HG03060 (cell line): ENCODE data around the gene KNTC1.
"Not testable (repeated sequence)": the region's sequence is repeated elsewhere in the genome, so short reads cannot be mapped to it uniquely, and the experiment has no call there.

Experiments
- ATAC-seq: cut with Tn5 transposase; IDR thresholded peaks from one replicate; pipeline ENCODE4 v1.9.1; 2021; ENCODE audit warnings: low read depth, moderate number of reproducible peaks; ENCODE audit not compliant: unreplicated experiment

The KNTC1 gene

DNA sequence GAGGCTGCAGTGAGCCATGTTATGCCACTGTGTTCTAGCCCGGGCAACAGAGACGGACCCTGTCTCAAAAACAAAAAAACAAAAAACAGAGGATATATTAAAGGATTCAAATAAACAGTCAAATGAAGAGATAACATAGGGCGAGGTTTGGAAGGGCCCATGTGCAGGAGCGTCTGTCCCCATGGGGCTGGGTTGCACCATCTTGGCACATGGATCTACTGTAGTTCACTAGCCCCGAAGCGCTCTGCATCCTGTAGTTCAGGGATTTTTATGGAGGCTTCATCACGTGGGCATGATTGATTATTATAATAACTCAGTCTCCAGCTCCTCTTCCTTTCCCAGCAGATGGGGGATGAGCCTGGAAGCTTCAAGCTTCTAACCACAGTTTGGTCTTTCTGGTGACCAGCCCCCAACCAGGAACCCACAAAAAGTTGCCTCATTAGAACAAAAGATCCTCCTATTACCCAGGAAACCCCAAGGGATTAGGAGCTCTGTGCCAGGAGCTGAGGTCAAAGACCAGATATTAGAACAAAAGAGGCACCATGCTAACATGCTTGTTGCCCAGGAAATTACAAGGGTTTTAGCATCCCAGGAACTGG lies 116.3 kb downstream of the KNTC1 start:
- no peak for ATAC-seq

DNA sequence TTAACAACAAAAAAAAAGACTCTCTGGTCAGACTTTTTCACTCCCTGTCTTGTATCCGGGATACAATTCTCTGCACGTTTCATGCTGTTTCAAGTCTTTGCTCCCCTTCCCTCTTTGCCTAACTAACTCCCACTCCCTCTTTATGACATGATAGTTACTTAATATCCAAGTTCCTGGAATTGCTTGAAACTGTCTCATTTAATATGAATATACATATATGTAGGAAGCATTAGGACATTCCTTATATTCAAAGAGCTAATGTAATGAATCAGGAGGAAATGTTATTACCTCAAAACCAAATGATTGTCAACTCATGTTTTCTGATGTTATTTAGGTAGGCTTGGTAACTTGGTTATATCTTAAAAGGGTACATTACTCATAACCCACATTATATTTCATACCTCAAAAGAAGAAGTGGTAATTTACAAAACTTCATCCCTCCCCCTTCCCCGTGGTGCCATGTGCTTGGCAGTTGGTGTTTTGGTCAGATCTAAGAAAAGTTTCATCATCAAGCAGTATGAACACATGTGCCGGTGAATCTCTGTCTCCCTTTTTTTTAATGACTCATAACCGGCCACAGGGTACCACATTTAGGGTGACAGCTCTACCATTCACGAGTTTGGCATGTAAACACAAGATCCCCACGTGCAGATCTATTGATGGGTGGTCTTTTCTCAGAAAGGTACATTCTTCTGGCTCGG lies 119.6 kb downstream of the KNTC1 start:
- peak; percentile 81 for ATAC-seq

DNA sequence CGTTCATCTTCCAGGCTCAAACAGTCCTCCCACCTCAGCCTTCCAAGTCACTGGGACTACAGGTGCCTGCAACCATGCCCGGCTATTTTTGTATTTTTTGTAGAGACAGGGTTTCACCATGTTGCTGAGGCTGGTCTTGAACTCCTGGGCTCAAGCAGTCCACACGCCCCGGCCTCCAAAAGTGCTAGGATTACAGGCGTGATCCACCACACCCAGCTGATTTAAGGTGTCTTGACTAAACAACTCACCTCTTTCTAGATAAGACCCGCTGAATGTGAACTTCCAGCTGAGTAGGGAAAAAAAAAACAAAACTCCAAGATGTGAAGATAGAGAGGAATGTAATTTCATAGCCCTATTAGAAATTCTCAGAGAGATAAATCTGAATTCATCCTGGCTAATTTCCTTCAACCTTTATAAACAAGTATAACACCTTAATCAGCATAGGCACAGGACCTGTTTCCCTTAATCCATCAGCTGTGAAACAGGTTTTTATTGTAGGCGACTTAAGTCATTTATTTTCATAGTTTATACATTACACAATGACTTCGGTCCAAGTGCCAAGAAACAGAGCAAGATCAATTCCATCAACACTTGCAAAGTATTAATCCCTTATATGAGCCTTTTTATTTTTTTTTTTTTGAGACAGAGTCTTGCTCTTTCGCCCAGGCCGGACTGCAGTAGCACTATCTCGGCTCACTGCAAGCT lies 124.6 kb downstream of the KNTC1 start:
- ATAC-seq, result no peak

DNA sequence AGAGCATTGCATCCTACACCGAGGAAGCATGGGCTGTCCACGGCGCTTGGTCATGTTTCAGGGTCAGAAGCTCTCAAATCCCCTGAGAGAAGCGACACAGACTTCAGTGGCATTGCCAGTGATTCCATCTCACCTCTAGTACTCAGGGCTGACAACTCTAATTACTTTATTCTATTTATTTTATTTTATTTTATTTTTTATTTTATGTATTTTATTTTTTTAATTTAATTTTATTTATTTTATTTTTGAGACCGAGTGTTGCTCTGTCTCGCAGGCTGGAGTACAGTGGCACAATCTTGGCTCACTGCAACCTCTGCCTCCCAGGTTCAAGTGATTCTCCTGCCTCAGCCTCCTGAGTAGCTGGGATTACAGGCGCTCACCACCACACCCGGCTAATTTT lies 126.2 kb downstream of the KNTC1 start:
- ATAC-seq, result not testable (repeated sequence)

DNA sequence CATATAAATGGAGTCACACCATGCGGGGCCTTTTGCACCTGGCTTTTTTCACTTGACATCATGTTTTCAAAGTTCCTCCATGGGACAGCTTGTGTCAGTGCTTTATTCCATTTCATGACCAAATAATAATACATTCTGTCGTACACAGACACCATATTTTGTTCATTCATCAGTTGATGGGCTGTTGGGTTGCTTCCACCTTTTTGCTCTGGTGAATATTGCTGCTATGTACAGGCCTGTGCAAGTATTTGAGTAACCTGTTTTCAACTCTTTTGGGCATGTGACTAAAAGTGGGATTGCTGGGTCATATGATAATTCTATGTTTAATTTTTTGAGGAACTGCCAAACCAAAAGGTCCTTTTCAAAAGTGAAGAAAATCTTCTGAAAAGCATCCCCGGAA lies 129.2 kb downstream of the KNTC1 start:
- ATAC-seq, result no peak

DNA sequence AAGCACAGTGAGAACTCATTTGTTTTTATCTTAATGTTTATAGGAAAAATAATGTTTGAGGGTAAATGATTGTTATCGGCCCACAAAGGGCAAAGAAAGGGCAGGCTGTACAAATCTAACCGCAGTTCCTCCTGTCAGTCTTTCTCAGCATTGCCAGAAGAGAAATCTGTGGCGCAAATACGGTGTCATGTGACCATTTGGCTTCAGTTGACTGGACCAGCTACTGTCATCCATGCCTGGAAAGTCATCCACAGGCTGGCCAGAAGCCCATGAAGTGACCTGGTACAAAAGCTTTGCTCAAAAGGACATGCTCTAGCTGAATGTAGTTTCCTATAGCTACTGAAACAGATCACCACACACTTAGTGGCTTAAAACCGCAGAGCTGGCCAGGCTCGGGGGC lies 132.5 kb downstream of the KNTC1 start:
- ATAC-seq, result no peak

DNA sequence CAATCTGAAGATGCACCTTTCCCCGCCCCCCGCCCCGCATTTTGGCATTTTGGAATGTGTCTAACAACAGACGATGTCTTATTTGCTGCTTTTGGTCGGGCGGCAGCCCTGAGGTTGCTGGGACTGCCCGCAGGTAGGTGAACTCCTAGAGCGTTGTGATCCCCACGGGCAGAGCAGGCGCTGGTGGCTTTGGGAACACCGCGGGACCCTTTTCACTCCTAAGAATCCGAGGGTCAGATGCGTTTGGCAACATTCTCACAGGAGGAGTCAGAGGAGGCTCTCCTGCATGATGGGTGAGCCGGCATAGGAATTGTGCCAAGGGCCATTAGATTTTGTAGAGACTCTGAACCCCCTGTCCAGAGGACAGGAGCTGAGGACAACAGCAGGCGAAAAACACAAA lies 134.2 kb downstream of the KNTC1 start:
- ATAC-seq, result no peak

DNA sequence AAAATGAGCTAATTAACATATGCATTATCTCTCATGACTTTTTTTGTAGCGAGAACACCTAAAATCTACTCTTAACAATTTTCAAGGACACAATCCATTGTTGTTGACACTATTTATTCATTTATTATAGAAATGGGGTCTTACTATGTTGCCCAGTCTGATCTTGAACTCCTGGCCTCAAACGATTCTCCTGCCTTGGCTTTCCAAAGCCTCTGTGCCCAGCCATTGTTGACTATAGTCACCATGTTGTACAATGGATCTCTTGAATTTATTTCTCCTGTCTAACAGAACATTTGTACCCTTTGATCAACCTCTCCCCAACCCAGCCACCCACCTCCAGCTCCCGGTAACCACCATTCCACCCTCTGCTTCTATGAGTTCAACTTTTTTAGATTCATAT lies 134.9 kb downstream of the KNTC1 start:
- ATAC-seq, result no peak

DNA sequence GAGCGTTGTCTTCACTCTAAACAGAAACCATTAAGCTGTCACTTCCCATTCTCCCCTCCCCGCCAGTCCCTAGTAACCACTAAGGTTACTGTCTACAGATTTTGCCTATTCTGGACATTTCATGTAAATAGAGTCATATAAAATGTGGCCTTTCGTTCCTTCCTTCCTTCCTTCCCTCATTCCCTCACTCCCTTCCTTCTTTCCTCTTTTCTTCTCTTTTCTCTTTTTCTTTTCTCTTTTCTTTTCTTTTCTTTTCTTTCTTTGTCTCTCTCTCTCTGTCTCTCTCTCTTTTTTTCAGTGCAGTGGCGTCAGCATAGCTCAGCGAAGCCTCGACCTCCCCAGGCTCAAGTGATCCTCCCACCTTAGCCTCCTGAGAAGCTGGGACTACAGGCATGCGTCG lies 138.3 kb downstream of the KNTC1 start:
- no peak for ATAC-seq

DNA sequence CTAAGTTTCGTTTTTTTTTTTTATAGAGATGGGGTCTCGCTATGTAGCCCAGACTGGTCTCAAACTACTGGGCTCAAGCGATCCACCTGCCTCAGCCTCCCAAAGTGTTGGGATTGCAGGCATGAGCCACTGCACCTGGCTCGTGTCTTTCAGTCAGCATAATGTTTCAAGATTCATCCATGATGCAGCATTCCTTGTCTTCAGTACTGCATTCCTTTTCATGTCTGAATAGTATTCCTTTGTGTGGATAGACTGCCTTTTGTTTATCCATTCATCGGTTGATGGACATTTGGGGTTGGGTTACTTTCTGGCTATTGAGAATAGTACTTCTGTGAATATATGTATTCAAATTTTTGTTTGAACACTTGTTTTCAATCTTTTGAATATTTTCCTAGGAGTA lies 138.7 kb downstream of the KNTC1 start:
- ATAC-seq, result no peak

DNA sequence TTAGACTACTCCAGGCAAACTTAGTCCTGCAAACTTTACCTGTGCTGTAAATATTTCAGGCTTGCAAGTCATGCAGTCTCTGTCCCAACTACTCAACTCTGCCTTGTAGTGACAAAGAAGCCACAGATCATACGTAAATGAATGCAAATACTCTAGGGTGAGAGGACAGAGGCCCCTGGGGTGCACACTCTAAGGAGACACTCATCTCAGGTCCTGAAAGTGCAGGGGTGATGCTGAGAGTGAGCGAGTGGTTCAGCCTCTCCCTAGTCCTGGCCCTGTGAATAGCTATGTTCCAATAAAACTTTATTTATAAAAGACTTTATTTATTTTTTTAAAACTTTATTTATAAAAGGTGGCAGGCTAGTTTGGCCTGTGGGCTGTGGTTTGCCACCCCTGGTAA lies 141.2 kb downstream of the KNTC1 start:
- ATAC-seq, result no peak

DNA sequence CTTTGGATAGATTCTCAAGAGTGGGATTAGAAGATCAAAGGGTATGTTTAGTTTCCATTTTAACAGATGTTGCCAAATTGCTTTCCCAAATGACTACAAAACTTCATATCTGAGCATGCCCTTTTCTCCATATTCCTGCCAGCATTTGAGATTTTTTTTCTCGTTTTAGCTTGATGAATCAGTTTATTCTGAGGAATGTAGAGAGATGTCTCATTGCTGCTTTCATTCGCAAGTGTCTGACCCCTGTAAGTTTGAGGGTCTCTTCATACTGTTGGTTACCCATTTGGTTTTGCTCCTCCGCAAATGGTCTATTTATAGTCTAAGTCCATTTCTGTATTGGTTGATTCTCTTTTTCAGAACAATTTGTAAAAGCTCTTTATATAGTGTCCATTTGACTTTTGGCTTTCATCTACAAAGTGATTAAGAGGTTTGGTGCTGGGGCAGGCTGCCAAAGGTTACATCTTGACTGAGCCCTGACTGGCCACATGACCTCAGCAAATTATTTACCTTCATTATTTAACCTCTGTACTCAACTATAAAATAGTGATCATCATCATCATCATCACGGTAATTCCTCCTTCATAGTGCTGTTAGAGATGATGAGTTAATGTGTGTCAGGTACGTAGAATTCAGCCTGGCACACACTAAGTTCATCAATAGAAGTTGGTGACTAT lies 142.5 kb downstream of the KNTC1 start:
- ATAC-seq, result no peak

DNA sequence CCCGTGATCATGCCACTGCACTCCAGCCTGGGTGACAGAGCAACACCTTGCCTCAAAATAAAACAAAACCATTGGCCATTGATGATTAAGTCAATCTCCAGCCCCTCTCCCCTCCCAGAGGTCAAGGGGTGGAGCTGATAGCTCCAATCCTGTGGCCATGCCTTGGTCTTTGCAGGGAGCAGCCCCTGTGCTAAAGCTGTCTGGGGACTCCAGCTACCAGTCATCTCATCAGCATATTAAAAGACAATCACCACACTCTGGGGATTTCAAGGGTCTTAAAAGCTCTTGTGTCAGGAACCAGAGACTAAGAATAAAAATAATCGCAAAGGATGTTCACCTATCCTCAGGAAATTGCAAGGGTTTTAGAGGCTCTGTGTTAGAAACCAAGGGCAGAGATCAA lies 145.5 kb downstream of the KNTC1 start:
- no peak for ATAC-seq
